Right renal pelvis (tissue), 4 donors: ENCODE measurements around the gene RAB39B. TPM values are rescaled to one million over a fixed set of nuclear protein-coding genes. Genes with fewer than 3 reads are reported as not detected.
"Not testable (repeated sequence)": the region's sequence is repeated elsewhere in the genome, so short reads cannot be mapped to it uniquely, and the experiment has no call there.

Experiments used
- DNase-seq, 4 donors: peaks; one replicate each; pipeline ENCODE4 v3.0.0-alpha.2; 2013; ENCODE audit warnings: low read depth in 4 of 4, low spot score in 3 of 4, missing footprints in 1 of 4
- polyA plus RNA-seq, 4 donors: library from polyadenylated mRNA; unstranded; fragments of 120-200 nt; gene quantifications; one replicate each; pipeline ENCODE4 v1.2.1, GENCODE V29; 2013; ENCODE audit not compliant: insufficient read length in 4 of 4

Gene RAB39B, protein sequence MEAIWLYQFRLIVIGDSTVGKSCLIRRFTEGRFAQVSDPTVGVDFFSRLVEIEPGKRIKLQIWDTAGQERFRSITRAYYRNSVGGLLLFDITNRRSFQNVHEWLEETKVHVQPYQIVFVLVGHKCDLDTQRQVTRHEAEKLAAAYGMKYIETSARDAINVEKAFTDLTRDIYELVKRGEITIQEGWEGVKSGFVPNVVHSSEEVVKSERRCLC
- 1 to 10 TPM; 2.9 to 3.3 (median 3.2) TPM for polyA plus RNA-seq

GRCh38 chrX:155263854-155264628, at the start of gene RAB39B:
RAB39B (minus strand) TSS chrX:155264491; CDS start chrX:155264288, 203 bp downstream.
- peak in 3 of 4 donors; percentile 7 to 18 (median 16) for DNase-seq

DNA sequence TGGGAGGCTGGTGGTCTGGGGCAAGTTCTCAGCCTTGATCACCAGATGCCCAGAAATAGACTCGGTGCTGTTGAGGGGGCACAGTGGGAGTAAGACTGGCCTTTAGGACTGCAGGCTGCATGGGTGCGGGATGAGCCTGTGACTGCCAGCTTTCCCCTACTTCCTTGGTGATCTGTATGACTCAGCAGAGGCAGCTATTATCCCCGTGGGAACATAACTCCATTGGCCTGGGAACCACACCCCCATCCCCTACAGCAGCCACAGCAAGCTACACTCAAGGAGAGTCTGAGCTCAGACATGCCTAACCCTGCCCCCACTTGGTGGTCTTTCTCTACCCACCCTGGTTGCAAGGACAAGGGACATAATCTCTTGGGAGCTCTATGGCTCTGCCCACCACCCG, 49.5 kb upstream of the RAB39B start:
- DNase-seq: no peak

GRCh38 chrX:155293771-155294170, 29.5 kb upstream of the RAB39B start:
- DNase-seq: no peak

GRCh38 chrX:155279873-155280272, 15.6 kb upstream of the RAB39B start:
- DNase-seq: no peak

GRCh38 chrX:155270969-155271368, 6.7 kb upstream of the RAB39B start:
- DNase-seq: no peak

DNA sequence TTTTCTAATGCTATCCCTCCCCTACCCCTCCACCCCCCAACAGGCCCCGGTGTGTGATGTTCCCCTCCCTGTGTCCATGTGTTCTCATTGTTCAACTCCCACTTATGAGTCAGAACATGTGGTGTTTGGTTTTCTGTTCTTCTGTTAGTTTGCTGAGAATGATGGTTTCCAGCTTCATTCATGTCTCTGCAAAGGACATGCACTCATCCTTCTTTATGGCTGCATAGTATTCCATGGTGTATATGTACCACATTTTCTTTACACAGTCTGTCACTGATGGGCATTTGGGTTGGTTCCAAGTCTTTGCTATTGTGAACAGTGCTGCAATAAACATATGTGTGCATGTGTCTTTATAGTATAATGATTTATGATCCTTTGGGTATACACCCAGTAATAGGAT, 3.7 kb upstream of the RAB39B start:
- DNase-seq: not testable (repeated sequence)

DNA sequence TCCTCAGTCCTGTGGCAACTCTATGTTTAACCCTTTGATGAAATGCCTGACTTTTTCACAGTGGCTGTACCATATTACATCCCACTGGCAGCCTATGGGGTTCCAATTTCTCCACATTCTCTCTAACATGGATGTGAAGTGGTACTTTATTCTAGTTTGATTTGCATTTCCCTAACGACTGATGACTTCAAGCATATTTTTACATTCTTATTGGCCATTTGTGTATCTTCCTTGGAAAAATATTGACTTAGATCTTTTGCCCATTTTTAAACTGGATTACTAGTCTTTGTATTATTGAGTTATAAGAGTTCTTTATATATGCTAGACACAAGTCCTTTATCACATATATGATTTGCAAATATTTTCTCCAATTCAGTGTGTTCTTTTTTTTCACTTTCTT, 2.1 kb upstream of the RAB39B start:
- DNase-seq: no peak

- no peak for DNase-seq
These were observed 1.1 kb downstream of the RAB39B start for GRCh38 chrX:155262970-155263754.

- DNase-seq: no peak
These were observed 4.5 kb downstream of the RAB39B start for GRCh38 chrX:155259752-155260151.

- no peak for DNase-seq
These were observed 12.9 kb downstream of the RAB39B start for GRCh38 chrX:155251391-155251790.

- DNase-seq: no peak
These were observed 16.8 kb downstream of the RAB39B start for GRCh38 chrX:155247497-155247896.

- DNase-seq: no peak
These were observed 17.5 kb downstream of the RAB39B start for GRCh38 chrX:155246748-155247147.

GRCh38 chrX:155242300-155242699, 22.0 kb downstream of the RAB39B start:
- no peak for DNase-seq

- DNase-seq: no peak
These were observed 26.6 kb downstream of the RAB39B start for GRCh38 chrX:155237719-155238118.

DNA sequence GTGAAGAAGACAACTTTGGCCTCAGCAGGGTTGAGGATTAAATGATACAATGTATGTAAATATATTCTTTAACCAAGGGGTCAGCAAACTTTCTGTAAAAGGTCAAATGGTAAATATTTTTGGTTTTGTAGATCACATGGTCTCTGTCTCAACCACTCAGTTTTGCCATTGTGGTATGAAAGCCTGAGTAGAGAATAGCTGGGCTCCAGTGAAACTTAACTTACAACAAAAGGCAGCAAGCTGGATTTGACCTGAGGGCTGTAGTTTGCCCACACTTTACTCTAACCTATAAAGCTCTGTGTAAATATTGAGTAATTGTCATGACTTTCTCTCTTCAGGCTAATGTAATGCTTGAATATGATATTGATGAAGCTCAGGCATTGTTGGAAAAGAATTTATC, 28.4 kb downstream of the RAB39B start:
- DNase-seq: no peak

GRCh38 chrX:155231163-155231562, 33.1 kb downstream of the RAB39B start:
- DNase-seq: no peak

- DNase-seq: no peak
These were observed 38.5 kb downstream of the RAB39B start for GRCh38 chrX:155225774-155226173.

DNA sequence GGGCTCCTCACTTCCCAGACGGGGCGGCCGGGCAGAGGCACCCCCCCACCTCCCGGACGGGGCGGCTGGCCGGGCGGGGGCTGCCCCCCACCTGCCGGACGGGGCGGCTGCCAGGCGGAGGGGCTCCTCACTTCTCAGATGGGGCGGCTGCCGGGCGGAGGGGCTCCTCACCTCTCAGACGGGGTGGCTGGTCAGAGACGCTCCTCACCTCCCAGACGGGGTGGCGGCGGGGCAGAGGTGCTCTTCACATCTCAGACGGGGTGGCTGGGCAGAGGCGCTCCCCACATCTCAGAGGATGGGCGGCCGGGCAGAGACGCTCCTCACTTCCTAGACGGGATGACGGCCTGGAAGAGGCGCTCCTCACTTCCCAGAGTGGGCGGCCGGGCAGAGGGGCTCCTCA, 40.5 kb downstream of the RAB39B start:
- not testable (repeated sequence) for DNase-seq

- DNase-seq: no peak
These were observed 42.9 kb downstream of the RAB39B start for GRCh38 chrX:155221351-155221750.

DNA sequence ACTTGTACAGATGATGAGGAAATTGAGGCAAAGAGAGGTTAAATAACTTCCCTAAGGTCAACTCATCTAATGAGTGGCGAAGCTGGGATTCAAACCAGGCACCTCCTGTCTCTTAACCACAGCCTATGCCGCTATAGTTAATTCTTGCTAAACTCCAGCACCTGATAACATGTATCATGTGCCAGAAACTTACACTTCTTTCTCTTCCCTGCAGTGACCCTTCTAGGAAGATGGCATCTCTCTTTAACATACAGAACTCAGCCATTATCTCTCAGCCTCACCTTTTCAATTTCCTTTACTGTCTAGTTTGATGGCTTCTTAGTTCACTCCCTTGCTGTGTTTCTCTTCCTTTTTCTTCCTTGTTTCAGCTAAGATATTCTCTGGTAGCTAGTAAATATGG, 45.5 kb downstream of the RAB39B start:
- no peak for DNase-seq

DNA sequence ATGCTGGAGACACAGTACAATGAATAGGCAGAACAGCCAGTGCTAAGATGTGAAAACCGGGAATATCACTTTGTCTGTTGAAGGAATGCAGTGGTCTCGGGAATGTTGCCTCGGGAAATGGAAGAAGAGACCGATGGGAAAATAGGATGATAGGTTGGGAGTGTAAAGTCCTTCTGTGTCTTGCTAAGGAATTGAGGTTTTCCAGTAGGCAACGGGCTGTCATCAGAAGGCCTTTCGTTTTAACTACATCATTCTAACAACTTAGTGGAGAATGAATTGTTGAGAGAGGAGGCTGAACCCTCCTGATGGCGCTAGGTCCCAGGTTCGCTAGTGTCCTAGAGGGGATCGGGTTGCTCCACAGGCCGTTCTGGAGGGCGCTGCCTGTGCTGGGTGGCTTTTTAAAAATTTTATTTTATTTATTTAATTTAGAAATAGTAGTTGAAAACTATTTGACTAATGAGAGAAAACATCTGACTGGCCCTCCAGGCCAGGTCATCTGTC, 47.3 kb downstream of the RAB39B start:
- DNase-seq: no peak
